Activated T-helper 17 cell treated with anti-CD3 and anti-CD28 coated beads, Interleukin-2, amount 50 U/mL, for 72 hours (primary cell): ENCODE data around the gene FAAH. TPM values are rescaled to one million over a fixed set of nuclear protein-coding genes. Genes with fewer than 3 reads are reported as not detected.

ENCODE experiments used
- ATAC-seq: fragments of 150-1000 bp; cut with Tn5 transposase; replicated peaks from 2 replicates; pipeline ENCODE4 v1.10.0; 2021; ENCODE audit warnings: mild to moderate bottlenecking, moderate library complexity
- H3K27ac Mint-ChIP-seq: one replicate; pipeline ENCODE4 v1.8.0; 2022; ENCODE audit warnings: mixed read lengths
- H3K27me3 Mint-ChIP-seq: one replicate; pipeline ENCODE4 v1.8.0; 2022; ENCODE audit warnings: mixed read lengths
- H3K36me3 Mint-ChIP-seq: one replicate; pipeline ENCODE4 v1.8.0; 2022; ENCODE audit warnings: low read depth, mild to moderate bottlenecking, mixed read lengths
- H3K4me1 Mint-ChIP-seq: one replicate; pipeline ENCODE4 v1.8.0; 2022; ENCODE audit warnings: mixed read lengths
- H3K4me3 Mint-ChIP-seq: one replicate; pipeline ENCODE4 v1.8.0; 2022; ENCODE audit warnings: mild to moderate bottlenecking, mixed read lengths
- H3K9me3 Mint-ChIP-seq: one replicate; pipeline ENCODE4 v1.8.0; 2022; ENCODE audit warnings: mixed read lengths
- total RNA-seq, 2 donors: library from RNA; stranded (reverse); gene quantifications; one replicate each; pipeline ENCODE4 v1.2.3, GENCODE V29; 2022

The FAAH gene
- total RNA-seq, 2 donors from 2014 or later = 2.1 to 5.6 TPM

DNA sequence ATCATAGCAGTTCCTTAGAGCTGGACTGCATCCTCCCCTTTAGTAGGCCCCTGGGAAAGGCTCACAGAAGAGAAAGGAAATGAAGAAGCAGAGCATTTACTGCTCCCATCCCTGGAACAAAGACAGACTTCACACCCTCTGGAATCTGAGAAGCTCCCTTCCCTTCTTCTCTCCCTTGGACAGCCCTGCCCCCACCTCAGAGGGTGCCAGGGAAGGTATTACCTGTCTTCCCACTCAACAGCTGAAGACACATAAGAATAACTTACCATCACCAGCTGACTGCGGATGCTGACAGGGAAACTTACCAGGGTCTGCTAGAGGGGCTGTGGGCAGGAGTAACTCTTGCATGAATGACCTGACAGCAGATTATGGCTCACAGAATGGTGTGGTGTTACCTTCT is 14.1 kb upstream of the FAAH start:
- H3K36me3 Mint-ChIP-seq = no peaks in the 10 kb centered on the region
- no peak overlapping the region for H3K4me3 Mint-ChIP-seq
- H3K4me1 Mint-ChIP-seq = no peaks in the 10 kb centered on the region
- no peaks in the 10 kb centered on the region for H3K27me3 Mint-ChIP-seq
- ATAC-seq = no peak
- no peak overlapping the region for H3K27ac Mint-ChIP-seq
- no peaks in the 10 kb centered on the region for H3K9me3 Mint-ChIP-seq

DNA sequence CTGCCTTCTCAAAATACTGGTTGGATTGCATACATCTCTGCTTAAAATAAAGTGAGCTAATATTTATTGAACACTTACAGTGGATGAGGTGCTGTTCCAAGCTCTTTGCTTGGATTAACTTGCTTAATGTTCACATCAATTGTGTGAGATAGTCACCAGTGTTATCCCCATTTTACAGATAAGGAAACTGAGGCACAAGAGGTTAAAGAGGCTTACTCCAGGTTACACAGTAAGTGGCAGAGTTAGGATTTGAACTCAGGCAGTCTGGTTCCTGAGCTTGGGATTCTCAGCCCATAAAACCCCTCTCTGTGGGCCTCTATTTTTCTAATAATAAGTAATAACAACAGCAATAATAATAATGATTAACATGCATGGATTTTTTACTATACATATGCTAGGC is 13.6 kb upstream of the FAAH start:
- no peak for ATAC-seq
- Mint-ChIP-seq H3K27me3 (no peaks in the 10 kb centered on the region), H3K9me3 (no peaks in the 10 kb centered on the region), H3K4me1 (no peaks in the 10 kb centered on the region), H3K4me3 (no peak overlapping the region), H3K36me3 (no peaks in the 10 kb centered on the region), H3K27ac (no peak overlapping the region)

DNA sequence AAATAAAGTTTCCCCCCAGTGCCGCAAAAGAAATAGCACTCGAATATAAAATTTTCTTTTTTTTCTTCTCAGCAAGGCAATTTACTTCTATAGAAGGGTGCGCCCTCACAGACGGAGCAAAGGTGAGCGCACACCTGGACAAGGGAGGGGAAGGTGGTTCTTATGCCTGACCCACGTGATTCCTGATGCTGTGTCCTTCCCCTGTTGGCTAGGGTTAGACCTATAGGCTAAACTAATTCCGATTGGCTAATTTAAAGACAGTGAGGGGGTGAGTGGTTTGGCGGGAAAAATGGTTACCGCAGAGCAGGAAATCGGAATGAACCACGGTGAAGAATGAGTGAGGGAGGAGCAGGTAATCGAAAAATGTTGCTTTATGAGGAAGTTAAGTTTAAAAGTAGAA is 607 bp upstream of the FAAH start:
- H3K27ac Mint-ChIP-seq = no peak overlapping the region
- H3K4me1 Mint-ChIP-seq = no peaks in the 10 kb centered on the region
- H3K27me3 Mint-ChIP-seq = peaks cover 19% of the 10 kb centered on the region
- H3K36me3 Mint-ChIP-seq = peaks cover 13% of the 10 kb centered on the region
- ATAC-seq = no peak
- peak overlapping the region; percentile 54 for H3K4me3 Mint-ChIP-seq
- H3K9me3 Mint-ChIP-seq = peaks cover 5% of the 10 kb centered on the region

DNA sequence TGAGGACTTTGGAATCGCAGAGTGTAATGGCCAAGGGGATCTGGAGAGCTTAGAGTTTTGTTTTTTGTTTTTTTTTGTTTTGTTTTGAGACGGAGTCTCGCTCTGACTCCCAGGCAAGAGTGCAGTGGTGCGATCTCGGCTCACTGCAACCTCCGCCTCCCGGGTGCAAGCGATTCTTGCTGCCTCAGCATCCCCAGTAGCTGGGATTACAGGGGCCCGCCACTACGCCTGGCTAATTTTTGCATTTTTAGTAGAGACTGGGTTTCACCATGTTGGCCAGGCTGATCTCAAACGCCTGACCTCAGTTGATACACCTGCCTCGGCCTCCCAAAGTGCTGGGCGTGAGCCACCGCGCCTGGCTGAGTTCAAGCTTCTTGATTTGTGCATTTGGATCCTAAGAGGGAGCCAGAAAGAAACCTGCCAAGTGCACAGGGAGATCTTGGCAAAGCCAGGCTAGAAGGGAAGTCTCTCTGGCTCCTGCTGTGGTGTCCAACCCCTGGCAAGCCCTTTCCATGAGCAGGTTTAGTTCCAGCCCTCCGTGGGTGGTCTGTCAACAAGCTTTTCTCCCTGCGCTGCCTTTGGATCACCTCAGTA is 852 bp downstream of the FAAH start:
- Mint-ChIP-seq H3K27me3 (peaks cover 19% of the 10 kb centered on the region), H3K9me3 (peaks cover 5% of the 10 kb centered on the region), H3K4me3 (peak overlapping the region; percentile 54), H3K27ac (no peak overlapping the region), H3K36me3 (peaks cover 13% of the 10 kb centered on the region), H3K4me1 (no peaks in the 10 kb centered on the region)
- no peak for ATAC-seq

DNA sequence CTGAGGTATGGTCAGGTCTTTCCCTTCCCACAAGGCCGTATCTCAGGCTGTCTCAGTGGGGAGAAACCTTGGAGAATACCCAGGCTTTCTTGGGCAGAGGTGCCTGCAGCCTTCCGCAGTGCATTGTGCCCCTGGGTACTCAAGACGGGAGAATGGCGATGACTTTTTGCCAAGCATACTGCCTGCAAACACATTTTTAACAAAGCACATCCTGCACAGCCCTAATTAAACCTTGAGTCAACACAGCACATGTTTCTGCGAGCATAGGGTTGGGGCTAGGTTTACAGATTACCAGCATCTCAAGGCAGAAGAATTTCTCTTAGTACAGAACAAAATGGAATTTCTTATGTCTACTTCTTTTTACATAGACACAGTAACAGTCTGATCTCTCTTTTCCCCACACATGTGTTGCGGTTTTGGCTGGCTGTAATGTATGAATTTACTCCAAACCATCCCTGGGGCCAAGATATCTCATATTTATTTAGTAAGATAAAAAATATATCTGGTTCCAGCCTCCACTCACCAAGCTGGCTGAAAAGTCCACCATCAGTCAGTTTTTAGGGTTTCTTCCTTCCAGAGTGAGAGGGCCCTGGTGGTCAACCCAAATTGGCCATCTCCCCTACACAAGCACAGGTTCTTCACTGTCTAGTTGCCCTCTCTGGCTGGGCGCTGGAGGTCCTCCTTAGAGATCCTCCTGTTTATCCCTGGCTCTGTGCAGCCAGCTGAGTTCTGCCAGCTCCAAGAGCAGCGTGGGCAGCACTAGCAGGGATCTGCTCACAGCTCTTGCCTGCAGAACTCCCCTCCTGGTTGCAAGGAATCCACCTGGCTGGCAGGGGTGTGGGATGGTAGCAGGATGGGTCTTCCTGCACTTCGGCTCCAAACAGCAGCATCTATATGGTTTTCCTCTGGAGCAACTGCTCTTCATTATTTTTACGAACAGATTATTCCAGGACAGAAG is 2.6 kb downstream of the FAAH start:
- no peak for ATAC-seq
- H3K36me3 Mint-ChIP-seq = peaks cover 13% of the 10 kb centered on the region
- H3K27ac Mint-ChIP-seq = no peak overlapping the region

DNA sequence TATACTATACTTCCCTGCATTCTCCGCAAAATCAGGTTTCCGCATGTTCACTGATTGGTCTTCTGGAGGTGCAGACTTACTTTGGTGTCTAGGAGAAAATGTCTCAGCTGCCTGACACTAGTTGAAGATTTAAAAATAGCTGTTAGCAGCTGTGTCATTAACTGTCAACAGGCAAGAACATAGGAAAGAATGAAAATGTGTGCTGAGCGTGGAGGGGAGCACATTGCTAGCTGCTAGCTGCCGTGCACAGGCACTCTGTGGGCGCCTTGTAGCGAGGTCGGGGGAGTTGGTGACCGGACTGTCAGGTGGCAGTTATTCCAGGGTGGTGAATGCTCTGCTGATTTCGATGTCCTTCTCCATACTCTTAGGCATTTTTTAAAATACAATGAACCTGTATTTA is 5.2 kb downstream of the FAAH start:
- H3K27me3 Mint-ChIP-seq = peaks cover 11% of the 10 kb centered on the region
- H3K4me1 Mint-ChIP-seq = peaks cover 5% of the 10 kb centered on the region
- no peak for ATAC-seq
- H3K4me3 Mint-ChIP-seq = no peak overlapping the region
- H3K9me3 Mint-ChIP-seq = no peaks in the 10 kb centered on the region
- no peaks in the 10 kb centered on the region for H3K36me3 Mint-ChIP-seq
- no peak overlapping the region for H3K27ac Mint-ChIP-seq

More for the DNA sequence above, 2.6 kb downstream of the FAAH start:
- Mint-ChIP-seq H3K27me3 (peaks cover 19% of the 10 kb centered on the region), H3K9me3 (peaks cover 5% of the 10 kb centered on the region), H3K4me3 (no peak overlapping the region), H3K4me1 (peaks cover 5% of the 10 kb centered on the region)

DNA sequence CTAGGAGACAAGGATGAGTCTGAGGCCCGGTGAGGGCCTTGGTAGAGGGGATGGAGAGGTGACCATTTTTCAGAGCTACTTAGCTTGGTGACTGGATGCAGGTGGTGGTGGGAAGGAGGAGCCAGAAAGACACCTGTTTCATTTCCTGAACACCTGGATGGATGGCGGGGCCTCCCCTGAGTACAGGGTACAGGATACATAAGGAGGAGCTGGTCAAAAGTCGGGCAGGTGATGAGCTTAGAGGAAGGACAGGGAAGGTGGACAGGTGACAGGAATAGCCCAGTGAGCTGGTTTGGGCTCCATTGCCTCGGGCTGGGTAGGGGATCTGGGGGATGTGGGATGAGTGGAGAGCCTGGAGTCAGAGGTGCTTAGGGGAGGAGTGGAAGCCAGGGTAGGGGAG is 6.3 kb downstream of the FAAH start:
- peaks cover 4% of the 10 kb centered on the region for H3K27me3 Mint-ChIP-seq
- ATAC-seq = no peak
- no peaks in the 10 kb centered on the region for H3K36me3 Mint-ChIP-seq
- H3K27ac Mint-ChIP-seq = no peak overlapping the region
- no peak overlapping the region for H3K4me3 Mint-ChIP-seq
- H3K4me1 Mint-ChIP-seq = peaks cover 5% of the 10 kb centered on the region
- no peaks in the 10 kb centered on the region for H3K9me3 Mint-ChIP-seq

DNA sequence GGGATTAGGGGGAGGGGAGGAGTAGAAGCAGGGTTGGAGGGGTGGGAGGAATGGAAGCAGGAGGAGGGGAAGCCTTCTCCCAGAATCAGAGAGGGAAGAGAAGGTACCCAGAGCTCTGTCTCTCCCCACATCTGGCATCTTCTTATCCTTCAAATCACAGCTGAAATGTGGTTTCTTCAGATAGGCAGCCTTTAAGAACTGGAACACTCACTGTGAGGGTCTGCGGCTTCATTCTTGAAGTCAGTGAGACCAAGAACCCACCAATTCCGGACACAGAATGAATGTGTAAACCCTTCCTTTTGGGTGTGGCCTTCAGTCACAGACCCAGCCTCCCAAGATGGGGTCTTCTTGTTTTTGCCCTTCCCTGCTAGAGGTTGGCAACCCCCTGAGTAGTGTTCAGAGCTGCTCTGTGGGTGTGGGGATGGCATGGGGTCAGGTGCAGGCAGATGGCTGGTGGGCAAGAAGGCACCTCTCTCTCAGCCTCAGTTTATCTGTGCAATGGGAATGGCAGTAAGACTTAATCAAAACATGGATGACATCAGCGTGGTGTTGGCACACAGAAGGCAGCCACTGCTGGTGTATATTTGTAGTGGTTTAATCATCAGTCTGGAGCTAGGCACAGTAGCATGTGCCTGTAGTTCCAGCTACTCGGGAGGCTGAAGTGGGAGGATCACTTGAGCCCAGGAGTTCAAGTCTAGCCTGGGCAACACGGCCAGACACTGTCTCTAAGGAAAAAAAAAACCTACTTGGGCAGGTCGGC is 7.2 kb downstream of the FAAH start:
- H3K9me3 Mint-ChIP-seq = no peaks in the 10 kb centered on the region
- ATAC-seq = no peak
- no peak overlapping the region for H3K27ac Mint-ChIP-seq
- no peak overlapping the region for H3K4me3 Mint-ChIP-seq
- no peaks in the 10 kb centered on the region for H3K27me3 Mint-ChIP-seq
- peaks cover 5% of the 10 kb centered on the region for H3K4me1 Mint-ChIP-seq
- no peaks in the 10 kb centered on the region for H3K36me3 Mint-ChIP-seq

DNA sequence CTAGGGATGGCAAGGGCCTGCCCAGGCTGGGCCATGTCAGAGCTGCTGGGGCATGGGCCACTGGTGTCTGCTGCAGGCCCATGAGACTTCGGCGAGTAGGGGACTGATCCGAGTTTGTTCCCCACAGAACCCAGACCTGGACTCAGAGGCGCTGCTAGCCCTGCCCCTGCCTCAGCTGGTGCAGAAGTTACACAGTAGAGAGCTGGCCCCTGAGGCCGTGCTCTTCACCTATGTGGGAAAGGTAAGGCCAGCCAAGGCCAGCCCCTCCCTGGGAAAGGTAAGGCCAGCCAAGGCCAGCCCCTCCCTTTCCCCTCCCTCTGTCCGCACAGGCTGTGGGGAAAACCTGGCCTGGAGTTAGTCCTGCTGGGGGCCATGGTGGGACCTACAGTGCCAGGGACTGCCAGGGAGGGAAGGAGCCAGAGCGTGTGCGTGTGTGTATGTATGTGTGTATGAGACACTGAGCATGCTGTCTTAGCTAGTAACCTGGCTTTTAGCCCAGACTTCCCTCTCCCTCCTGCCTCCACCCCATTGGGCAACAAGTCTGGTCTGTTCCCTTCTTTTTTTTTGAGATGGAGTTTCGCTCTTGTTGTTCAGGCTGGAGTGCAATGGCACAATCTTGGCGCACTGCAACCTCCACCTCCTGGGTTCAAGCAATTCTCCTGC is 8.0 kb downstream of the FAAH start:
- no peaks in the 10 kb centered on the region for H3K27me3 Mint-ChIP-seq
- H3K4me3 Mint-ChIP-seq = no peak overlapping the region
- H3K36me3 Mint-ChIP-seq = no peaks in the 10 kb centered on the region
- ATAC-seq = no peak
- H3K27ac Mint-ChIP-seq = no peak overlapping the region
- H3K4me1 Mint-ChIP-seq = peaks cover 5% of the 10 kb centered on the region
- no peaks in the 10 kb centered on the region for H3K9me3 Mint-ChIP-seq

DNA sequence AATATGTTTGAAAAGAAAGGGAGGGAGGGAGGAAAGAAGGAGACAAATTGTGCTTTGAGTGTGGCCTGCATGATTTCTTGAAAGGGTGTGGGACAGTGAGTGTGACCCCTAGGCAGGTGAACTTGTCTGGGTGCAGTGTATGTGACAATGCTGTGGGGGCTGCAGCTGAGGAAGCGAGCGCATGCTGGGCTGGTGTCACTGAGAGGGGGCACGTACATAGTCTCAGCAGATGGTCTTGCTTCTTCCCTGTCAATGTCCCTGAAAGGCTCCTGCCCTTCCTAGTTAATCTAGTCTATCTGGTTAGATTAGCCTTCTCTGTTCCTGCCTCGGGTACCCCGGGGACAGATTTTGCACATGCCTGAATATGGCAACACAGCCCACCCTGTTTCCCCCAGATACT is 9.8 kb downstream of the FAAH start:
- Mint-ChIP-seq H3K36me3 (no peaks in the 10 kb centered on the region), H3K4me3 (no peak overlapping the region), H3K4me1 (peaks cover 5% of the 10 kb centered on the region), H3K9me3 (no peaks in the 10 kb centered on the region), H3K27ac (peak overlapping the region; percentile 31), H3K27me3 (no peaks in the 10 kb centered on the region)
- no peak for ATAC-seq

DNA sequence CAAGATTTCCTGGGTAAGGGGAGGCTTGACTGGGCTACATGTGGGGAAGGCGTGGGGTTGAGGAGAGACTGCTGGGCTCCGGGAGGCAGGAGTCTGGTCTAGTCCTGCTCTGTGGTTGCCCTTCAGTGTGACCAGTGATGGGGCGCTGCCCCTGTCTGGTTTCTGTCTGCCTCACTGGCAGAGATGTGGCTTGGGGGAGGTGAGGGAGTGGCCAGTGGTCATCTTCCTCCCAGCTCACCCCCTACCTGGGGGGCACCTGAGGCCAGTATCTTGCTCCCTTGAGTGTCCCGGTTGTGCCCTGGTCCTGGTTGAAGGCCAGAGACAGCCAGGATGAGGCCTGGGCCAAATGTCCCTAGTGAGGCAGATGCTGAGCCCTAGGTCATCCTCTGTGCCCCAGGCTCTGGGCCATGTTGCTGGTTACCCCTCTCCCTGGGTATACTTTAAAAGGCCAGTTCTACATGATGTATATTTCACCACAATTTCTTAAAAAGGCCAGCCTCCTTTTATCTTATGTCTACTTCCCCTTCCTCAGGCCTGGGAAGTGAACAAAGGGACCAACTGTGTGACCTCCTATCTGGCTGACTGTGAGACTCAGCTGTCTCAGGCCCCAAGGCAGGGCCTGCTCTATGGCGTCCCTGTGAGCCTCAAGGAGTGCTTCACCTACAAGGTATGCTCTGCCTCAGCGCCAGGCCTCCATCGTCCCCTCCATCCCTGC is 10.5 kb downstream of the FAAH start:
- Mint-ChIP-seq H3K27me3 (no peaks in the 10 kb centered on the region), H3K4me1 (peaks cover 5% of the 10 kb centered on the region), H3K9me3 (no peaks in the 10 kb centered on the region), H3K4me3 (no peak overlapping the region), H3K27ac (no peak overlapping the region), H3K36me3 (no peaks in the 10 kb centered on the region)
- ATAC-seq = no peak

DNA sequence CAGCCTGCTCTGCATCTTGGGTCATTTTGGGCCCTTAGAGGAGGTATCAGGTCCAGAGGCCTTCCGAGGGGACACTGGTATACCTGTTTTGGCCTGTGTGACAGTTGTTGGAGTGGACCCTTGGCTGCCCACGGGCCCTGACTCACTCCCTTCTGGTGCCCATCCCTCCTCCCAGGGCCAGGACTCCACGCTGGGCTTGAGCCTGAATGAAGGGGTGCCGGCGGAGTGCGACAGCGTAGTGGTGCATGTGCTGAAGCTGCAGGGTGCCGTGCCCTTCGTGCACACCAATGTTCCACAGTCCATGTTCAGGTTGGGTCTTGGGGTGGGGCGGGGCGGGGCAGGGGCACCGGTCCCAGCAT is 11.1 kb downstream of the FAAH start:
- H3K27ac Mint-ChIP-seq = no peak overlapping the region
- H3K27me3 Mint-ChIP-seq = no peaks in the 10 kb centered on the region
- peaks cover 4% of the 10 kb centered on the region for H3K4me1 Mint-ChIP-seq
- H3K9me3 Mint-ChIP-seq = no peaks in the 10 kb centered on the region
- no peak for ATAC-seq
- H3K4me3 Mint-ChIP-seq = no peak overlapping the region
- H3K36me3 Mint-ChIP-seq = no peaks in the 10 kb centered on the region

DNA sequence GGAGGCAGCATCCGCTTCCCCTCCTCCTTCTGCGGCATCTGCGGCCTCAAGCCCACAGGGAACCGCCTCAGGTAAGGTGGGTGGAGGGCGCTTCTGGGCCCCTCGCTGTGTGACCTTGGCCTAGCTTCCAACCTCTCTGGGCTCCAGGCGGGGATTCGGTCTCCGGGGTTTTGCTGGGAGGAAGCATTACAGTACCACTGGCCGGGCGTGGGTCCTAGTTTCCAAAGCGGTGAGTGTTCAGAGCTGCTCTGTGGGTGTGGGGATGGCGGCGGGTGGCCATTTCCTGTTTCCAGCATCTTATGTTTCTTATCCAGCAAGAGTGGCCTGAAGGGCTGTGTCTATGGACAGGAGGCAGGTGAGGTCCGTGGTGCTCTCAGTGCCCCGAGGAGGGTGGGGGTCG is 11.6 kb downstream of the FAAH start:
- H3K9me3 Mint-ChIP-seq = no peaks in the 10 kb centered on the region
- H3K4me1 Mint-ChIP-seq = no peaks in the 10 kb centered on the region
- no peak overlapping the region for H3K27ac Mint-ChIP-seq
- no peaks in the 10 kb centered on the region for H3K36me3 Mint-ChIP-seq
- H3K4me3 Mint-ChIP-seq = no peak overlapping the region
- no peak for ATAC-seq
- no peaks in the 10 kb centered on the region for H3K27me3 Mint-ChIP-seq
